K562 (cell line): ENCODE data around the gene SLC1A2. TPM values are rescaled to one million over a fixed set of nuclear protein-coding genes. Genes with fewer than 3 reads are reported as not detected.

Source experiments
- ATAC-seq: fragments of 200-7000 bp; cut with Tn5 transposase; 3 replicates; pipeline ENCODE4 v1.9.1; 2020; ENCODE audit warnings: moderate library complexity
- BruUV-seq: library from RNA; stranded (reverse); fragments of 400-500 nt; replicated peaks from 2 replicates; lab custom pipeline; 2021; lab: Mats Ljungman, UMichigan
- CTCF ChIA-PET: fragments of 300-600 bp; formaldehyde crosslinking; extraction: SDS; loops from one replicate; lab custom pipeline; 2021; ENCODE audit warnings: low intra/inter-chr PET ratio; lab: Yijun Ruan, JAX
- POLR2A ChIA-PET: fragments of 300-600, 350-650 bp; sonication (Branson Sonifier 250); formaldehyde crosslinking; extraction: SDS; loops from one replicate; lab custom pipeline; 2021; ENCODE audit warnings: antibody characterized with exemption, inconsistent platforms; lab: Yijun Ruan, JAX
- DNase-seq, 4 experiments: peaks; one replicate each; pipeline versions ENCODE4 v3.0.0 to v3.0.0-alpha.2; 2011 to 2018; ENCODE audit warnings: low spot score in 3 of 4, mixed read lengths in 3 of 4; ENCODE audit errors: extremely low read depth in 1 of 4
- FAIRE-seq: peaks from 2 replicates; lab custom pipeline; 2011; peaks lifted over from hg19 to GRCh38; lab: Jason Lieb, UNC
- H2AFZ ChIP-seq: 2 replicates; pipeline ENCODE4 v1.6.0; 2011; ENCODE audit warnings: low read depth, low read length, control low read depth, inconsistent platforms
- H3K27ac ChIP-seq: fragments of 200-600 bp; 3 replicates; pipeline ENCODE4 v1.8.0; 2011; ENCODE audit warnings: low read depth, mild to moderate bottlenecking, control low read depth, inconsistent platforms, low read length, moderate library complexity, mixed read lengths; ENCODE audit errors: extremely low read depth
- H3K27me3 ChIP-seq, 2 experiments: fragments of 300-600 bp in 1 of 2; 2 replicates in 1 of 2; 3 replicates in 1 of 2; pipeline versions ENCODE4 v1.6.0 to v1.8.0; 2011; ENCODE audit warnings: inconsistent platforms in 2 of 2, low read length in 2 of 2, mild to moderate bottlenecking in 1 of 2, mixed read lengths in 1 of 2, moderate library complexity in 1 of 2; ENCODE audit not compliant: control insufficient read depth in 2 of 2, insufficient read depth in 2 of 2
- H3K36me3 ChIP-seq: fragments of 300-600 bp; 3 replicates; pipeline ENCODE4 v1.8.0; 2011; ENCODE audit warnings: mild to moderate bottlenecking, low read length, inconsistent platforms; ENCODE audit not compliant: control insufficient read depth, insufficient read depth
- H3K4me1 ChIP-seq, 2 experiments: fragments of 200-600 bp in 1 of 2; replicated peaks in 1 of 2; 2 replicates in 1 of 2; 3 replicates in 1 of 2; pipeline versions ENCODE4 v1.5.1 to v1.8.0; 2011; ENCODE audit warnings: inconsistent platforms in 2 of 2, low read length in 2 of 2, mild to moderate bottlenecking in 1 of 2, mixed read lengths in 1 of 2, moderate library complexity in 1 of 2; ENCODE audit not compliant: control insufficient read depth in 2 of 2, insufficient read depth in 2 of 2
- H3K4me2 ChIP-seq: 2 replicates; pipeline ENCODE4 v1.6.1; 2011; ENCODE audit warnings: low read length, control low read depth, inconsistent platforms, mixed read lengths; ENCODE audit not compliant: insufficient read depth
- H3K4me3 ChIP-seq: fragments of 200-600 bp; sonication (generic), shearing (Covaris generic); 2 replicates; pipeline ENCODE4 v1.5.1; 2016; ENCODE audit warnings: control low read depth, inconsistent platforms
- H3K79me2 ChIP-seq: fragments of 200-600 bp; 3 replicates; pipeline ENCODE4 v1.8.0; 2011; ENCODE audit warnings: low read length, inconsistent platforms; ENCODE audit not compliant: control insufficient read depth, insufficient read depth
- H3K9ac ChIP-seq, 2 experiments: 2 replicates each; pipeline versions ENCODE4 v1.6.0 to v1.6.1; 2011; ENCODE audit warnings: low read depth in 2 of 2, low read length in 2 of 2, control low read depth in 1 of 2, inconsistent platforms in 1 of 2, mild to moderate bottlenecking in 1 of 2, mixed read lengths in 1 of 2; ENCODE audit not compliant: insufficient read depth in 1 of 2
- H3K9me1 ChIP-seq: one replicate; pipeline ENCODE4 v1.6.0; 2011; ENCODE audit warnings: inconsistent platforms, mild to moderate bottlenecking, low read length, moderate library complexity; ENCODE audit not compliant: control insufficient read depth, insufficient read depth
- H3K9me3 ChIP-seq: replicated peaks from 2 replicates; pipeline ENCODE4 v1.5.1; 2011; ENCODE audit warnings: low read depth, low read length, inconsistent platforms; ENCODE audit not compliant: control insufficient read depth, insufficient read depth
- H4K20me1 ChIP-seq: replicated peaks from 2 replicates; pipeline ENCODE4 v1.6.1; 2011; ENCODE audit warnings: low read length, inconsistent platforms, mixed read lengths; ENCODE audit not compliant: control insufficient read depth, insufficient read depth
- HMG20B ChIP-seq: fragments of 250-450 bp; sonication (Bioruptor Pico); IDR thresholded peaks from 2 replicates; pipeline ENCODE4 v1.5.0; 2021; ENCODE audit warnings: mild to moderate bottlenecking
- HMGN3 ChIP-seq: IDR thresholded peaks from 2 replicates; pipeline ENCODE4 v1.6.1; 2011; ENCODE audit warnings: borderline replicate concordance, low read depth, mild to moderate bottlenecking, mixed read lengths, low read length; ENCODE audit not compliant: insufficient read length; ENCODE audit errors: extremely low read depth
- MIER1 ChIP-seq: fragments of 450-650 bp; IDR thresholded peaks from 2 replicates; pipeline ENCODE4 v1.6.1; 2016; ENCODE audit warnings: antibody characterized with exemption, mild to moderate bottlenecking, low read depth
- NFATC3 ChIP-seq: fragments of 450-650 bp; IDR thresholded peaks from 2 replicates; pipeline ENCODE4 v1.6.1; 2017; ENCODE audit warnings: mild to moderate bottlenecking
- SRSF9 ChIP-seq: fragments of 200-400 bp; formaldehyde crosslinking; IDR thresholded peaks from 2 replicates; pipeline ENCODE4 v1.6.1; 2017; ENCODE audit warnings: low read depth, low read length, borderline replicate concordance
- TCF15 ChIP-seq: fragments of 250-450 bp; sonication (Bioruptor Pico); IDR thresholded peaks from 2 replicates; pipeline ENCODE4 v1.8.0; 2022; ENCODE audit warnings: moderate library complexity, mild to moderate bottlenecking, inconsistent platforms
- WHSC1 ChIP-seq: IDR thresholded peaks from one replicate; pipeline ENCODE4 v1.6.1; 2012; ENCODE audit warnings: low read length, control low read depth, inconsistent platforms
- ZC3H11A ChIP-seq: IDR thresholded peaks from 2 replicates; pipeline ENCODE4 v1.6.1; 2012; ENCODE audit warnings: low read depth, low read length, improper control_type of control experiment
- ZNF24 ChIP-seq: fragments of 450-650 bp; IDR thresholded peaks from 2 replicates; pipeline ENCODE4 v1.6.1; 2016
- ZNF609 ChIP-seq: sonication (generic); formaldehyde crosslinking; IDR thresholded peaks from 2 replicates; pipeline ENCODE4 v1.8.1; 2023; ENCODE audit warnings: missing genetic modification reagents, mild to moderate bottlenecking, borderline replicate concordance
- ZNF699 ChIP-seq: fragments of 250-450 bp; sonication (Bioruptor Pico); IDR thresholded peaks from 2 replicates; pipeline ENCODE4 v1.8.0; 2021; ENCODE audit warnings: mild to moderate bottlenecking, moderate library complexity; ENCODE audit not compliant: insufficient replicate concordance
- ZSCAN32 ChIP-seq: fragments of 450-650 bp; formaldehyde crosslinking; IDR thresholded peaks from 2 replicates; pipeline ENCODE4 v1.4.0; 2020; ENCODE audit warnings: mild to moderate bottlenecking, moderate library complexity
- WGBS: fragments of 100-300 bp; shearing (Covaris generic); methylation state at CpG from one replicate; pipeline ENCODE4 v1.1.6; 2016; ENCODE audit warnings: low coverage, mixed read lengths; ENCODE audit not compliant: insufficient coverage; ENCODE audit errors: missing lambda C conversion rate; 5-methylcytosine and 5-hydroxymethylcytosine counted together
- in situ Hi-C: fragments of 300-500 bp; cut with MboI; formaldehyde crosslinking; loops from 4 replicates; pipeline ENCODE4 v1.15.0; 2018; ENCODE audit warnings: inconsistent platforms, mixed read lengths
- intact Hi-C: fragments of 100-400 bp; cut with micrococcal nuclease; formaldehyde crosslinking; loops from 2 replicates; pipeline ENCODE4 v1.14.2; 2022
- polyA plus RNA-seq, 8 experiments: library from polyadenylated mRNA; depleted of rRNA in 4 of 8; stranded (reverse) in 5 of 8; unstranded in 3 of 8; fragments of >200 nt; fragmentation: Nextera tagmentation in 2 of 8; fragmentation: Illumina TruSeq in 1 of 8; extraction: Ambion mirVana in 2 of 8; extraction: Trizol in 1 of 8; gene quantifications; 2 replicates each; pipeline versions ENCODE4 v1.2.1 to v1.2.3, GENCODE V29; 2011 to 2014; ENCODE audit warnings: inconsistent platforms in 1 of 8, missing spikeins in 1 of 8
- total RNA-seq, 7 experiments: library from RNA; depleted of rRNA in 6 of 7; stranded (reverse); fragments of >200 nt in 6 of 7; fragmentation: Illumina TruSeq in 2 of 7; extraction: Trizol in 2 of 7; gene quantifications; 2 replicates each; pipeline versions ENCODE4 v1.2.1 to v1.2.3, GENCODE V29; 2011 to 2021; ENCODE audit warnings: low replicate concordance in 1 of 7

Gene SLC1A2
- total and polyA plus RNA-seq, 9 of the 15 experiments (the other 6 are each of a cell fraction or from before 2014, with no cell fraction given), result 0.03 to 0.07 (median 0.04) TPM; not detected in 5

GRCh38 chr11:35420371-35420770, 1.0 kb upstream of the SLC1A2 start:
- 3% methylated on average over 14 of the region's 17 CpGs for WGBS
- no peaks in the 10 kb centered on the region for H3K79me2 ChIP-seq
- no peak for ATAC-seq
- H4K20me1 ChIP-seq, result no peaks in the 10 kb centered on the region
- FAIRE-seq, result no peak
- H3K9me3 ChIP-seq, result no peaks in the 10 kb centered on the region
- H3K9ac ChIP-seq, result no peak overlapping the region
- H3K9me1 ChIP-seq, result no peaks in the 10 kb centered on the region
- in situ Hi-C loops, result no loop called here
- H3K27me3 ChIP-seq, result peaks cover 24 to 31% of the 10 kb centered on the region in 2 experiments
- H3K4me3 ChIP-seq, result no peak overlapping the region
- no TSS peak for BruUV-seq
- H3K27ac ChIP-seq, result no peak overlapping the region
- H2AFZ ChIP-seq, result no peak overlapping the region
- H3K4me2 ChIP-seq, result no peak overlapping the region
- H3K4me1 ChIP-seq, result peaks cover 0 to 14% of the 10 kb centered on the region in 2 experiments; a peak in 1 of 5 replicates
- intact Hi-C loops, result no loop called here
- DNase-seq, result no peak
- no peaks in the 10 kb centered on the region for H3K36me3 ChIP-seq
- POLR2A ChIA-PET, result no interaction called here
- TF ChIP-seq ZNF609 (CRISPR knock-in tag), result no peak
- TF ChIP-seq SRSF9, result no peak
- no peak for TF ChIP-seq MIER1
- no peak for TF ChIP-seq ZSCAN32 (CRISPR knock-in tag)
- no peak for TF ChIP-seq ZNF24
- TF ChIP-seq HMGN3, result no peak
- TF ChIP-seq WHSC1, result no peak
- TF ChIP-seq ZNF699 (CRISPR knock-in tag), result no peak
- no peak for TF ChIP-seq NFATC3
- no peak for TF ChIP-seq HMG20B (CRISPR knock-in tag)
- no peak for TF ChIP-seq TCF15 (CRISPR knock-in tag)
- TF ChIP-seq ZC3H11A, result no peak
- CTCF ChIA-PET, result no interaction called here
